Suprapubic skin (tissue), 3 donors: ENCODE results near the gene CCSER1.

ENCODE experiments used
- EP300 ChIP-seq: sonication (generic); formaldehyde crosslinking; IDR thresholded peaks from one replicate; pipeline ENCODE4 v1.6.1; 2017; ENCODE audit warnings: antibody characterized with exemption
- POLR2A ChIP-seq, 2 donors: fragments of 450-650 bp; IDR thresholded peaks; one replicate each; pipeline ENCODE4 v1.6.1; 2017; ENCODE audit warnings: antibody characterized with exemption in 2 of 2, mild to moderate bottlenecking in 2 of 2, moderate library complexity in 2 of 2
- TF ChIP-seq, protein P1 (sequence below), 2 donors: fragments of 200-600 bp in 1 of 2; fragments of 450-650 bp in 1 of 2; sonication (generic) in 1 of 2; IDR thresholded peaks; one replicate each; pipeline ENCODE4 v1.5.1; 2016 to 2019; ENCODE audit warnings: antibody characterized with exemption in 2 of 2, mild to moderate bottlenecking in 1 of 2, moderate library complexity in 1 of 2

DNA sequence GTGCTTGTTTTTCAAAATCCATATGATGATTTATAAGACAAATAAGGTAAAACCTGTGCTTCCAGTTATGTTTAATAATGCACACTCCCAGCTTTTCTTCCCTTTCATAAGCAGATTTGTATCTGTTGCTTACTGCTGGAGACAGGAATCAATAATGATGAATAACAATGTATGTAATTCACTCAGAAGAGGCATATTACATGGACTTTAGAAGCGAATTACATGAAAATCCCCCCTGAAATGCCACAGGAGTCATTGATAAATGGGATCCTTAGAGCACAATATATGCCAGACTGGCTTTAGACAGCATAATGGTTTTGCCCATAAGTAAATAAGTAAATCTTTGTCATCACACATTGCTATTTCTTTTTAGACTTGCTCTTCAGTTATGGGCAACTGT is 892.3 kb downstream of the CCSER1 start:
- TF ChIP-seq POLR2A (IDR thresholded peaks at IDR 0.05) = no peak
- TF ChIP-seq, protein P1, sequence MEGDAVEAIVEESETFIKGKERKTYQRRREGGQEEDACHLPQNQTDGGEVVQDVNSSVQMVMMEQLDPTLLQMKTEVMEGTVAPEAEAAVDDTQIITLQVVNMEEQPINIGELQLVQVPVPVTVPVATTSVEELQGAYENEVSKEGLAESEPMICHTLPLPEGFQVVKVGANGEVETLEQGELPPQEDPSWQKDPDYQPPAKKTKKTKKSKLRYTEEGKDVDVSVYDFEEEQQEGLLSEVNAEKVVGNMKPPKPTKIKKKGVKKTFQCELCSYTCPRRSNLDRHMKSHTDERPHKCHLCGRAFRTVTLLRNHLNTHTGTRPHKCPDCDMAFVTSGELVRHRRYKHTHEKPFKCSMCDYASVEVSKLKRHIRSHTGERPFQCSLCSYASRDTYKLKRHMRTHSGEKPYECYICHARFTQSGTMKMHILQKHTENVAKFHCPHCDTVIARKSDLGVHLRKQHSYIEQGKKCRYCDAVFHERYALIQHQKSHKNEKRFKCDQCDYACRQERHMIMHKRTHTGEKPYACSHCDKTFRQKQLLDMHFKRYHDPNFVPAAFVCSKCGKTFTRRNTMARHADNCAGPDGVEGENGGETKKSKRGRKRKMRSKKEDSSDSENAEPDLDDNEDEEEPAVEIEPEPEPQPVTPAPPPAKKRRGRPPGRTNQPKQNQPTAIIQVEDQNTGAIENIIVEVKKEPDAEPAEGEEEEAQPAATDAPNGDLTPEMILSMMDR (IDR thresholded peaks at IDR 0.05) = no peak
- TF ChIP-seq EP300 = no peak
